LNCAP (cell line): Measurements from ENCODE around the gene CXCL8.

Experiments used
- TF ChIP-seq, protein P1 (sequence below): fragments of 450-650 bp; IDR thresholded peaks from 2 replicates; pipeline ENCODE4 v1.5.1; 2017; ENCODE audit warnings: mild to moderate bottlenecking

CXCL8 gene

DNA sequence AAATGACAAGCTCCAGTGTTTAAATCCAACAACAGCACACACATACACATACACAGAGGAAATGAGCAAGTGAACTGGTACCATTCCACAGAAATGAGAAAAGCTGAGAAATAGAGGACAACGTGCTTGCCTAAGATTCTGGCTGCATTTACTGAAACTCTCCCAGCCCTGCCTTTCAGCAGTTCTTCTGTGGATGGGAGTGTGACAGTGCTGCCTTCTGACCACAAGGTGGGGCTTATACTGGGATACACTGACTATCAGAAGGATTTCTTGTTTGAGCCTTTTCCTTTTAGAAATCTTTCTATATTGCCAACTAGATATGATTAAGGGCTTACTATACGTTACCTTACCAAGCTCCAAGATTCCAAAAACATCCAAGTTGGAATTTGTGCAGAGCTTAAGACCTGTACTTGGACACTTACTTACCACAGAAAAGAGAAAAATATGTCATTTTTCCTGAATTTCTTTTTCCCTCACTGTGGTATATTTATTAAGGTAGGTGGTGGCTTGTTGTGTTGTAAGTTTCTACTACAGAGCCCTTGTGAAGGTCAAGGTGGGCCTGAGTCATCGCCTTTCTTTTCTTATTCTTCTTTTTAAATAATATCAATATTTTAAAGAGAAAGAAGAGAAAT is 10.7 kb upstream of the CXCL8 start:
- TF ChIP-seq, protein P1, sequence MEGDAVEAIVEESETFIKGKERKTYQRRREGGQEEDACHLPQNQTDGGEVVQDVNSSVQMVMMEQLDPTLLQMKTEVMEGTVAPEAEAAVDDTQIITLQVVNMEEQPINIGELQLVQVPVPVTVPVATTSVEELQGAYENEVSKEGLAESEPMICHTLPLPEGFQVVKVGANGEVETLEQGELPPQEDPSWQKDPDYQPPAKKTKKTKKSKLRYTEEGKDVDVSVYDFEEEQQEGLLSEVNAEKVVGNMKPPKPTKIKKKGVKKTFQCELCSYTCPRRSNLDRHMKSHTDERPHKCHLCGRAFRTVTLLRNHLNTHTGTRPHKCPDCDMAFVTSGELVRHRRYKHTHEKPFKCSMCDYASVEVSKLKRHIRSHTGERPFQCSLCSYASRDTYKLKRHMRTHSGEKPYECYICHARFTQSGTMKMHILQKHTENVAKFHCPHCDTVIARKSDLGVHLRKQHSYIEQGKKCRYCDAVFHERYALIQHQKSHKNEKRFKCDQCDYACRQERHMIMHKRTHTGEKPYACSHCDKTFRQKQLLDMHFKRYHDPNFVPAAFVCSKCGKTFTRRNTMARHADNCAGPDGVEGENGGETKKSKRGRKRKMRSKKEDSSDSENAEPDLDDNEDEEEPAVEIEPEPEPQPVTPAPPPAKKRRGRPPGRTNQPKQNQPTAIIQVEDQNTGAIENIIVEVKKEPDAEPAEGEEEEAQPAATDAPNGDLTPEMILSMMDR = peak; percentile 91

DNA sequence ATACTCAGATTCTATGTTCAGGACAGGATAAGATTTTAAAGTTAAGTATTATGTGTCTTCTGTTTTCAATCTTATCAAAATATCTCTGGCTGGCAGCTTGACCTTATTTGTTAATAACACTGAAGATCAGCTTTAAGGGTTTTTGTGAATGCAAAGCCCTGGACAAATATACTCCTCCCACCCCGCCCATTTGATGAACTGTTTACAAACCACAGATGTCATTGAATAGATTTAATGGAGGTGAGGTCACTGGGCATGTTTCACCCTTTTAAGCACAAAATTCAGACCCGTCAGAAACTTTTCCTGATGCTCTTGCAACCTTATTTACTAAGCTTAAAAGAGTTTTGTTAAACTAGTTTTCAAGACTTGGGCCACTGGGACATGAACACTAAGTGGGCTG is 10.1 kb upstream of the CXCL8 start:
- TF ChIP-seq, protein P1 = no peak

DNA sequence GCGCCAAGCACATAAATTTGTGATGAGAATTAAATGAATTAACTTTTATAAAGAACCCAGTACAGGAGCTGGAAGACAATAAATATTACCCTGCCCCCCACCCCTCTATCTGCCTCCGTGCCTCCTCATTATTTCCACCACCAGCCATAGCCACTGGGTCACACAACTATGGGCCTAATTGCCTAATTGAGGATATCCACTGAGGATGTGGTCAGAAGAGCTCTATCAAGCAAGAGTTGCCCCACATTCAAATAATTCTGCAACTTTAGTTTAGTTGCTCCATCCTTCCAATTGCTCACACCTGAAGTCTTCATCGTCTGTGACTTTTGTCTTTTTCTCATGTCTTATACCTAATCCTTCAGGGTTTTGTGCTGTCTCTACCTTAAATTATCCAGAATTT is 9.5 kb upstream of the CXCL8 start:
- TF ChIP-seq, protein P1 = no peak

DNA sequence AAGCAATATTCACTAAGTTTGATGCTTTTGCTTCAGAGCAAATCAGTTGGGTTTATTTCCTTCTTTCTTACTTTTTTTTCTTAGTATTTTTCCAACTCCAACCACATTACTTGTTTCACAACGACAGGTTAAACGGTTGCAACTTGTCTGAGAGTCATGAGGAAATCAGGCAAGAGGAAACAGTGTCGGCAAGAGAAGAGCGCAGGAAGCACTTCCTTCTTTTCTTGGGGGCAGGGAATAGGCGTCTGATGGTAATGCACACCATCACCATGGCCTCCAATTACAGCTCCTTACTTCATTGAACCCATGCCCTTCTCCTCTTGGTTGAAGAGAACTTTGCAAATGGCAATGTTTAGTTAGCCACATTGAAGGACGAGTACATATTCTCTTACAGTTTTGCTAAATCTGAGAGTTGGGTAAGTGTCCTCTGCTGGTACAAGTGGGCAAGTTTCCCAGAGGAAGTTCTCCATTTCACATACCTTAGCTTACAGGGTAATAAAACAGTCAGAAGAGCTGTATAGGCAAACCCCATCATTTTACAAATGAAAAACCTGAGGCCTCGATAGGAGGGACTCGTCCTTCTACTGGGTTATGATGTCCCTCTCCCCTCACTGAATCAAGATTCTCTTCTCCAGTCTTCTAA is 8.3 kb upstream of the CXCL8 start:
- TF ChIP-seq, protein P1 = no peak

DNA sequence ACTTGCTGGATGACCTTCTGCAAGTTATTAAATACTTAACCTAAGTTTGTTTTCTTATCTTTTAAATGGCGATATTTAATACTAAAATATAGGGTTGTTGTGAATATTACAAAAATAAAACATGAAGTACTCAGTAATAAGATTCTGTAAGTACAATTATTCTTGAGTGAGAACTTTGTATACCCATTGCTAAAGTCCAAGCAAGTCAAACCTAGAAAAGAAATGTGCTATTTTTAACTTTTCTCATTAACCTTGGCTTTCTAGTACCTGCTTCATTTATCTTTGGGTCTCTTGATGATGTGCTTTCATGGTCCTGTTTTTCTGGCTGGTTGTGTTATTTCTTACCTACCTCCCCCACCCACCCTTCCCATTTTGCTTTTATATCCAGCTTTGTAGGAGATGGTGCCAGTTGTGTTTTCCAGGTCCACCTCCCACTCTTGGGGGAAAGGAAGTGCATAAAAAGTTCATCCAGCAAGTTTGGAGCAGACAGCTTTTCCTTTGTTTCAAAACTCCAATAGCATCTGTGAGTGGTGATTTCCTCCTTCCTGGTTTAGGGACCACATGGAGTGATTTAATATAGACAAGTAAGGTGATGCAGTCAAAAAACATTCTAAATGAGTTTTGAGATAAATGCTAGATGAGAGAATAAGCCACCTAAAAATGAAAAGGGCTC is 7.5 kb upstream of the CXCL8 start:
- TF ChIP-seq, protein P1 = no peak

DNA sequence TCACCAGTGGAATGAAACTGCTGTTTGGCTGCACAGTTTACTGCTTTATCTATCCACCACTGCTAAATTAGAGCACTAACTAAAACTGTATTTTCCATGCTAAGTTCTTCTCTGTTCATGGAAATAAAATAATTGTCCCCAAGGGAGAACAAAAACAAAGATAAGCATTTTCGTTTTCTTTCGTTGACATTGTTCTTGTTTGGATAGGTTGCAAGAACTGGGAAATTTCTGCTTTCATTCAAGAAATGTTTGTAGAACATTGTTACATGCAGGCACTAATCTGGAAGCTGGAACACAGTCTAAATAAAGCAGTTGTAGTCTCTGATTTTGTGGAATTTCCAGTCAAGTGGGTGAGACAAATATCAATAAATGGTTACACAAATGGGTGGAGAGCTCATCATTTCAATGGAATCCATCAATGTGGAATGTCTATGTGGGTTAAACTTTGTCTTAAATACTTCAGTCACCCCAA is 5.8 kb upstream of the CXCL8 start:
- TF ChIP-seq, protein P1 = no peak

DNA sequence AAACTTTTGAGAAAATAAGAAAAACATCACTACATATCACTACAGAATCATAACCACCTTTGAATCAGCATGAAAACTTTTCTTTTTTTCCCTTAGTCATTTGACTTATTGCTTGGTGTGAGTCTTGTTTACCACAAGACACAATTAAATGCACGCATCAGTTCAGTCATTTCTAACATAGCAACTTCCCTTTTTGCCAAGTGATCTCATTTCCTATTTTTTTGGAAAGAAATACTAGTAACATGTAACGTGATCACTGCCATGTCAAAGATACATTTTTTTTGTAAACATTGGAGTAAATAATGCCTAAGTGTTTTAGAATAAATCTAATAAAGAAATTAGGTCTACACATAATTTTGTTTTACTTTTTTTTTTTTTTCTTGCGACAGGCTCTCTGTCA is 5.1 kb upstream of the CXCL8 start:
- TF ChIP-seq, protein P1 = no peak
